Left ventricle myocardium superior (tissue), 1 donor: ENCODE measurements around the gene TMEM131L. TPM values are rescaled to one million over a fixed set of nuclear protein-coding genes. Genes with fewer than 3 reads are reported as not detected.
"Not testable (repeated sequence)": the region's sequence is repeated elsewhere in the genome, so short reads cannot be mapped to it uniquely, and the experiment has no call there.

Experiments used
- ATAC-seq: fragments of 200-7000 bp; cut with Tn5 transposase; one replicate; pipeline ENCODE4 v1.9.1; 2020; ENCODE audit warnings: mild to moderate bottlenecking, moderate library complexity
- DNase-seq: peaks from one replicate; pipeline ENCODE4 v3.0.0-alpha.2; 2020
- intact Hi-C: fragments of 100-400 bp; cut with micrococcal nuclease; formaldehyde crosslinking; loops from one replicate; pipeline ENCODE4 v1.11.0; 2022
- total RNA-seq: library from RNA; stranded (reverse); fragmentation: NEBNext Ultra II Directional; extraction: Animal tissue kit (Norgen Biotek cat#: 25700); gene quantifications from one replicate; pipeline ENCODE4 v1.2.1, GENCODE V29; 2021
- donor health status: DM: no; HTN: yes; CAD: no; lungs with severe emphysema.

The TMEM131L gene
- total RNA-seq, 1 donor from 2014 or later = 16.8 TPM

DNA sequence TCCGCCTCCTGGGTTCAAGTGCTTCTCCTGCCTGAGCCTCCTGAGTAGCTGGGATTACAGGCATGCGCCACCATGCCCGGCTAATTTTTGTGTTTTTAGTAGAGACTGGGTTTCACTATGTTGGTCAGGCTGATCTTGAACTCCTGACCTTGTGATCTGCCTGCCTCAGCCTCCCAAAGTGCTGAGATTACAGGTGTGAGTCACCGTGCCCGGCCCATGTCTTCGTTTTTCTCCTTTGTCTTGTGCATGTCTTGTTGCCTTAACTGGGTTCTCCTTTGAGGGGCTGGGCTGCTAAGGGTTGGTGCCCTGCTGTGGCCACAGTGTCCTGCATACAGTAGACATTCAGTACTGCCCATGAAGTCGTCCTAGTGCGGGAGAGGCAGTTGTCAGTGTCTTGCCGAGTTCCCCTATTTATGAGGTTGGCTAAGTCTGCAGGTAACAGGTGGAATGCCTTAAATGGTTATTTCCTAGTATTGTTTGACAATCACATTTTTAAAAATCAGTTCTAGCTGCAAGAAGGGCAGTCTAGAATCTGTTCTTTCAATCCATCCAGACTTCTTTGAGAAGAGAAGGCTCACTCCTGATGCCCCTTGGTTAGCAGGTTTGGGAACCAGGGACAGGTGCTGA lies 5.0 kb downstream of the TMEM131L start:
- intact Hi-C loops, DNase-seq, ATAC-seq: not testable (repeated sequence)

- intact Hi-C loops = no loop called here
- no peak for ATAC-seq
- DNase-seq = no peak
These were observed 5.5 kb downstream of the TMEM131L start for GRCh38 chr4:153471698-153472093.

DNA sequence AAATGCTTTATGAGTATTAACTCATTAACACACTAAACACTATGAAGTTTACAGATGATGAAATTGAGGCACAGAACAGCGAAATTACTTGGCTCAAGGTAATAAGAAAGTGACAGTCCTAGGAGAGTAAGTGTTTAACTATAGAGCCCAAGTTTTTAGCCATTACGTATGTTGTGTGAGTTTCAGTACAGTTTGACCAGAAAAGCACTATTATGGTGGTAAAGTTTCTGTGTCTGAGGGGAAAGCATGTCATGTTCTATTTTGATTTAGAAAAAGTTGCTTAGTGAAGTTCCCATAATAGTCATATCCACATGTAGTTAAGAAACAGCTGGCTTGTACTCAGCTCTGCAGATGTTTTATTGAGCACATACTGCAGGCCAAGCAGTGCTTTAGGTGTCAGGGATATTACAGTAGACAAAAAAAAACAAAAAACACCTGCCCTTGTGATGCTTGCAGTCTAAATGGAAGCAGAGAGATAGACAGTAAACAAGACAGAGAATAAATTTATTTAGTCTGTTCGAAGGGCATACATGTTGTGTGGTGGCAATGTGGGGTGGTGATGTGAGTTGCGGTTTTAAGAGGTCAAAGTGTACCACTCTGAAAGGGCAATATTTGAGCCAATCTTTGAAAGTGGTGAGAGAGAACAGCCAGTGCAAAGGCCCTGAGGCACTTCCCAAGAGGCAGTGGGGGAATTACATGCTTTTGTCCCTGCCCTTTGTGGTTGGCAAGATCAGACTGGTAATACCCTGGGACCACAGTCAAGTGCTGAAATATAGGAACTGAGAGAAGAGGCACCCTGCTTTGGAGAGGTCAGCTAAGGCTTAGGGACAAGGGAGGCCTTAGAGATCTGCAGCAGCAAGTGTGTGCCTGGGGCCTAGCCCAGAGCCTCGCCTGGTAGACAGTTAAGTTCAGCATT lies 6.2 kb downstream of the TMEM131L start:
- ATAC-seq (no peak), DNase-seq (no peak)
- intact Hi-C loops = no loop called here

- DNase-seq (no peak), ATAC-seq (no peak)
- intact Hi-C loops = no loop called here
These were observed 8.1 kb downstream of the TMEM131L start for GRCh38 chr4:153474251-153474650.

GRCh38 chr4:153476829-153477574 lies 10.8 kb downstream of the TMEM131L start:
- ATAC-seq (peak; percentile 23), DNase-seq (no peak)
- intact Hi-C loops = no loop called here

GRCh38 chr4:153479101-153479500 lies 12.9 kb downstream of the TMEM131L start:
- intact Hi-C loops = no loop called here
- DNase-seq (no peak), ATAC-seq (no peak)

- no peak for DNase-seq
- no peak for ATAC-seq
- intact Hi-C loops = no loop called here
These were observed 14.5 kb downstream of the TMEM131L start for GRCh38 chr4:153480704-153481103.

DNA sequence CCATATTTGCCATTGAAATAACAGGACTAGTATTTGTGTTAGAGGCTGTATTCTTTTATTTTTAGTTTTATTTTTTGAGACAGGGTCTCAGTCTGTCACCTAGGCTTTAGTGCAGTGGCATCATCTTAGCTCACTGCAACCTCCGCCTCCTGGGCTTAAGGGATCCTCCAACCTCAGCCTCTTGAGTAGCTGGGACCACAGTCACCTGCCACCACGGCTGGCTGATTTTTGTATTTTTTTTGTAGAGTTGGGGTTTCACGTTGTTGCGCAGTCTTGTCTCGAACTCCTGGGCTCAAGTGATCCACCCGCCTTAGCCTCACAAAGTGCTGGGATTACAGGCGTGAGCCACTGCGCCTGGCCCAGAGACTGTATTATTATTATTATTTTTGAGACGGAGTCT lies 15.3 kb downstream of the TMEM131L start:
- intact Hi-C loops = no loop called here
- ATAC-seq = no peak

DNA sequence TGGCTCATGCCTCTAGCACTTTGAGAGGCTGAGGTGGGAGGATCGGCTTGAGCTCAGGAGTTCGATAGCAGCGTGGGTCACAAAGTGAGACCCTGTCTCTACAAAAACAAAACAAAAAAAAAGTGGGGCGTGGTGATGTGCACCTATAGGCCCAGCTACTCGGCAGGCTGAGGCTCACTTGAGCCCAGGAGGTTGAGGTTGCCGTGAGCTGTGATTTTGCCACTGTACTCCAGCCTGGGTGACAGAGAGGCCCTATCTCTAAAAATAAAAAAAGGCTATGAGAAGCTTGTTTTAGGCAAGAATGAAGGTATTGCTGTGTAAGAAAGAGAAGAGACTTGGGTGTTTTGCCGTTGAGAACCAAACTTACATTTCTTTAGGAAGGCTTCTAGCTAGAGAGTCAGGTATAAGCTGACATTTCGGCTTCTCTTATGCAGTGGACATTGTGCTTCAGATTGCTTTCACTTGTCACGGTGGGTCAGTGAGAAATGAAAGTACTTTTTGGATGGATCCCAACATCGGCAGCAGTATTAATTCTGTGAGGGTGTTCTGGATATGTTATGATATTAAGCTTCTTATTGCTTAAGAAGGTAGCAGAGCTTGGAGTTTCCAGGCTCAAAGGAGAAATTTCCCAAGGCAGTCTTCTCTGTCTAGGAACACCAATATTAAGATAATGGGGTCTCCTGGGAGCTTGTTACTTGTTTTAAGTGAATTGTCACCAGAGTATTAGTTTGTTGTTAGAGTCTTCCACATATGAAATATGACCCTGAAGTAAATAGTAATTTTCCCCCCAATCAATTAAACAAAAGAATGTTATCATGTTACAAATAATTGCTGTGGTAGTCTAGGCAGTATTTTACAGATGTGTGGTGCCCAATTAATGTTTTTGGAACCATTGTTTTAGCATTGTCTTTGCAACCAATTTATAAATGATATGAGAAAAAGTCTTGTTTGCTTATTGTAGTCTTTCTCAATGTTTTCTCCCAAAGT lies 17.6 kb downstream of the TMEM131L start:
- ATAC-seq (peak; percentile 5), DNase-seq (no peak)
- intact Hi-C loops = no loop called here

More for the DNA sequence above, 15.3 kb downstream of the TMEM131L start:
- DNase-seq = no peak

GRCh38 chr4:153485359-153485758 lies 19.2 kb downstream of the TMEM131L start:
- intact Hi-C loops = no loop called here
- ATAC-seq = no peak
- DNase-seq = no peak

DNA sequence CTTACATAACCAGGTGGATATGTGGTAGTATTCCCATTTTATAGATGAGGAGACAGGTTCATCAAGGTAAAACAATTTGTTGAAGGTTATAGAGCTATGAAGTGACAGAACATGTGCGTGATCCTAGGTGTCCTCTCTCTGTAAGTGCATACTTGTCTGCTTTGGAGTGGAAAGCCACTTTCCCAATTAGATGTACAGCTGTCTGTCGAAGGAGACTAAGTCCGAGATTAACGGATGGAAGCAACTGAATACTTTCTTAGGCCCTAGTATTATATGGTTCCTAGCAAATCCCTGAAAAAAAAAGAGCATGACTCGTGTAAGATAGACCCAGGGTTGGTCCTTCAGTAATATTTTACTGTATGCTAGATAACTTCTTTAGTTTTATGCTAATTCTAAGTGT lies 19.7 kb downstream of the TMEM131L start:
- intact Hi-C loops = no loop called here
- ATAC-seq = no peak
- DNase-seq = no peak

DNA sequence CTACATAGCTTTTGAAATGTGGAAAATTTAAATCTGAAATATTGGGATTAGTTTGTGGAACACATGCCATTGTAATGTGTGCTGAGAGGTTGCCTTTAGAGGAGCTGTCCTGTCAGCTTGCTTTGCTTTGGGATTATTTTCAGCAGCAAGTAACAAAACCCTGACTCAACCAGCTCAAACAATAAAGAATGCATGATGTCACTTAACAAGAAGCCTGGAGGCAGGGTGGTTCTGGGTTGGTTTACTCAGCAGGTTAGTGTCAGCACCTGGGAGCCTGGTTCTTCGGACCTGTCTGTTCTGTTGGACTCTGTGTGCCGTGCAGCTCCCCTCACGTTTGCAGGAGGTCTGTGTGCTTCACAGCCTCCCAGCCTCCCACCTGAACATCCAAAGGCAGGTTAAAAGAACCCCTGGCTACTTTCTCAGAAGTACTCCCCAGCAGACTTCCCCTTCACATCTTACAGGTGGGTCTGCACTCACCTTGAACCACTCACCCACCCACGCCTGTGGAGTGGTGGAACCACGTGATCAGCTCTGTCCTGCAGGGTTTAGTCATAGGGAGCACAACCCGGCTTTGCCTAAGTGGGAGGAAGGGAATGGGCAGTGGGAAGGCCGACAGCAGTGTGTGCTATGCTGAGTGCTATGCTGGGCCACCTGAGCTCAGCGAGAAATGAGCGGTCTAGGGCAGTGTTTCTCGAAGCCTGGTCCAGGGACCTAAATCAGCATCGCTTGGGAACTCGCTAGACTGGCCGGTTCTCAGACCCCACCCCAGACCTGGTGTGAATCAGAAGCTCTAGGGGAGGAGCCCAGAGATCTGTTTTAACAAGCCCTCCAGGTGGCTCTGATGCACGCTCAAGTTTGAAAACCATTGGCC lies 20.4 kb downstream of the TMEM131L start:
- ATAC-seq = peak; percentile 32
- DNase-seq = no peak
- intact Hi-C loops = no loop called here

DNA sequence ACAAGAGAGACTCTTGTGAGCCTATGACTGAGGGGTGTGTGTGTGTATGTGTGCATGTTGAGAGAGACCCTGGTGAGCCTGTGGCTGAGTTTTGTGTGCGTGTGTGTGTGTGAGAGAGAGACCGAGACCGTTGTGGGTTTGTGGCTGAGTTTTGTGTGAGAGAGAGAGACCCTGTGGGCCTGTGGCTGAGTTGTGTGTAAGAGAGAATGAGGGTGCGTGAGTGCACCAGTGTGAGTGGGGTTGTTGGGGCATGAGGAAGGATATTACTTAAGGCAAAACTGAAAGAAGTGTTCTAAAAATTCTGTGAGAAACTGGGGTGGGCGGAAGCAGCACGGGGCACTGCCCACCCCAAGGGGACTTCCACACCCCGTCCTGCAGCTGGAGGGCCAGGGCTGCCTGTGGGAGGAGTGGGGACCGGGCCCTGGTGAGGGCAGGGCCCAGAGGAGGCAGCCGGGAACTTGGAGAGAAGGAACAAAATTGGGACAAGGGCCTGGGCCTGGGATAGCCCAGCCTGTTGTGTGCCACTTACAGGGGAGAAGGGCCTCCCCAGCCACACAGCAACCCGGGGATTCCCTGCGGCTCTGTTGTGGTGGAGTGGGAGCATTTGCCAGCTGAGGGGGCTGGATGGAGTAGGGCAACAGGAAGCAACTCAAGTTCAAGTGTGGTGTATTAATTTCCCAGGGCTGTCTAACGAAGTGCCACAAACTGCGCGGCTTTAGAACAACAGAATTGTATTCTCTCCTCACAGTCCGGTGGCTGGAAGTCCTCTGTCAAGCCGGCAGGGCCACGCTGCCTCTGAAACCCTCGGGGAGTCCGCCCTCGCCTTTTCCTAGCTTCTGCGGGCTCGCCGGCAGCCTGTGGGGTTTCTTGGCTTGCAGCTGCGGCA lies 22.1 kb downstream of the TMEM131L start:
- ATAC-seq (peak; percentile 42), DNase-seq (peak; percentile 71)
- intact Hi-C loops = no loop called here

- DNase-seq (no peak), ATAC-seq (no peak)
- intact Hi-C loops = no loop called here
These were observed 23.8 kb downstream of the TMEM131L start for GRCh38 chr4:153489856-153490558.

- no peak for ATAC-seq
- intact Hi-C loops = no loop called here
- no peak for DNase-seq
These were observed 24.9 kb downstream of the TMEM131L start for GRCh38 chr4:153490985-153491483.

DNA sequence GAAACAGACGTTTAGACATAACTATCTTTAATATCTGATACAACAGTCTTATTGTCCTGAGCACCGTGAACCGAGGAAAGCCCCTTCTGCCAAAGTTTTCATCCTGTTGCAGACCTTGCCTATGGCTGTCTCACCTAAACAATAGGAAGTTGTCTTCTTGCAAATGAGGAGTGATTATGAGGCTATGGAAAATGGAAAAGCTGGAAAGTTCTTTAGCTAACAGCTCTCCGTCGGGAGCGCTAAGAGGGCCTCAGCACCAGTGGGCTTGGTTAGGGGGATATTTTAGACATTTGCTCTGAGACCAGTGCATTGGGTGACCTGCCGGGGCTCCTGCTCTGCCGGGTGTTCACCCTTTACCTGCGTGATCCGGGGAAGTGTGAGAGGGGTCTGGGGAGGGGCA lies 28.4 kb downstream of the TMEM131L start:
- intact Hi-C loops = no loop called here
- ATAC-seq (no peak), DNase-seq (no peak)
